GM12873 (cell line): ENCODE results near the gene GPR33.

Experiments
- CTCF ChIP-seq: IDR thresholded peaks from 2 replicates; pipeline ENCODE4 v1.5.1; 2012; ENCODE audit warnings: low read depth, mild to moderate bottlenecking, moderate library complexity, low read length, control low read depth; ENCODE audit not compliant: insufficient read depth; ENCODE audit errors: missing control alignments

The GPR33 gene

GRCh38 chr14:31484754-31485153 lies 3.1 kb downstream of the GPR33 start:
- no peak for TF ChIP-seq CTCF

- no peak for TF ChIP-seq CTCF
Observed at GRCh38 chr14:31480156-31480555, 7.7 kb downstream of the GPR33 start.

DNA sequence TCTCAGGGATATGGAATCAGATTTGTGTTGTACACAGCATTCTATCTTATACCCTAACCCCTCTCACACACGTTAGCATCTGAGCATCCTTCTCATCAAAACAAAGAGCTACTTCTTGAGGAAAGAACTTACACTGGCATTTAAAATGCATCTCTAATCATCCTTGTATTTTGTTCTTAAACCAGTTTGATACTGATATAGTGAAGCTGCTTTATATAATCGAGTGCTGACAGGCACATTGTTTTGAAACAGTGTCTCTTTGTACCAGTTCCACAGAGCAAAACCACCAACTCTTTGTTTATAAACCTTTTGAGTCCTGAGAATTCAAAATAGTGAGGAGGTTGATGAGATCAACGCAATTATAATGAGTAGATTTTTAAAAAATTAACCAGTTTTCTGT lies 8.8 kb downstream of the GPR33 start:
- TF ChIP-seq CTCF: no peak

DNA sequence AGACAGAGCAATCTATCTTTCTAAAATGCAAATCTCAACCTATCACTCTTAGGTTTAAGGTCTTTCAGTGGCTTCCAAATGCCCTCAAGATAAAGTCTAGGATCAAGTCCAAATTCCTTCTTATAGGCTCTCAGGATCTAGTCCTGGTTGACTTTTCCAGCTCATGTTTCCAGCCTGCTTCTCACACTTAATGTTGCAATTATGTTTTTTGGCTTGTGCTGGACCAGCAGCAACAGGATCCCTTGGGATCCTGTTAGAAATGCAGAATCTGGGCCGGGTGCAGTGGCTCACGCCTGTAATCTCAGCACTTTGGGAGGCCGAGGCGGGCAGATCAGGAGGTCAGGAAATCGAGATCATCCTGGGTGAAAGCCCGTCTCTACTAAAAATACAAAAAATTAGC lies 10.6 kb downstream of the GPR33 start:
- TF ChIP-seq CTCF: no peak

DNA sequence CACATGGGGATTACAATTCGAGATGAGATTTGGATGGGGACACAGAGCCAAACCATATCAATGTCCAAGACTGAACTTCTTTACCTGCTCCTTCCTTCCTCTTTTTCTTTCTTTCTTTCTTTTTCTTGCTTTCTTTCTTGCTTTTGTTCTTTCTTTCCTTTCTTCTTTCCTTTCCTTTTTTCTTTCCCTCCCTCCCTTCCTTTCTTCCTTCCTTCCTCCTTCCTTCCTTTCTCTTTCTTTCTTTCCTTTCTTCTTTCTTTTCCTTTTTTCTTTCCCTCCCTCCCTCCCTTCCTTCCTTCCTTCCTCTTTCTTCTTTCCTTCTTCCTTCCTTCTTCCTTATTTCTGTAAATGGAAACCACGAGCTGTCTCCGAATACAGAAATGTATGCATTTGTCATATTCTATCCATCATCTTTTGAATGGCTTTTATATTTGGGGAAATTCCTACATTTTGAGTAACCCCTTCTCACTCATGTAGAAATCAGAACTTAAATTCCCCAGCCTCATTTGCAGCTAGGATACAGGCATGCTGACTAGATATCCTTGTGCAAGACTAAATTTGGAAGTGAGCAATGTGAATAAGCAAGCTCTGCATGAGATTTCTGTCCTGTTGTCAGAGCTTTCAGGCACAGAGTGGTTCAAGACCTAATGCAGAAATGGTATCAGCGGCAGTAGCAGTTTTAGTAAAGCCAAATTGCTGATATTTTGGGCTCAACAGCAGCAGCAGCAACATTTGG lies 11.5 kb downstream of the GPR33 start:
- no peak for TF ChIP-seq CTCF

DNA sequence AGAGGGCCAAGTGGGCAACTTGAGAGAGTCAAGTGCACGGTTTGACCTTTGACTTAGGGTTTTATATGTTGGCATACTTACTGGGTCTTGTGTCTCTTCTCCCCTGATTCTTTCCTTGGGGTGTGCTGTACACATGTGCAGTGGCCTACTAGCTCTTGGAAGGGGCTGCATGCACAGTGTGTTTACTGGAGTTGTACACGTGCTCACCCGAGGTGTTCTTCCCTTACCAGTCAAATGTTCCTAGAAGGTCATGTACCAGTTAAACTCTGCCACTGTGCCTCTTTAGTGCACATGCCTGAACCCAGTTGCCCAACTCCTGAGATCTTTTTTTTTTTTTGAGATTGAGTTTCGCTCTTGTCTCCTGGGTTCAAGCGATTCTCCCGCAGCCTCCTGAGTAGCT lies 21.3 kb downstream of the GPR33 start:
- no peak for TF ChIP-seq CTCF

GRCh38 chr14:31465111-31465510 lies 22.7 kb downstream of the GPR33 start:
- no peak for TF ChIP-seq CTCF
